IPS DF 6.9 (cell line): Measurements from ENCODE around the gene VSNL1.
"Not testable (repeated sequence)": the region's sequence is repeated elsewhere in the genome, so short reads cannot be mapped to it uniquely, and the experiment has no call there.

Experiments used
- DNase-seq: peaks from one replicate; pipeline ENCODE4 v3.0.0-alpha.2; 2013; ENCODE audit warnings: low read depth, low spot score
- H3K27ac ChIP-seq: one replicate; pipeline ENCODE4 v1.5.1; 2013; ENCODE audit warnings: low read length, control low read depth
- H3K27me3 ChIP-seq: 2 replicates; pipeline ENCODE4 v1.6.1; 2013; ENCODE audit warnings: mild to moderate bottlenecking, low read length; ENCODE audit not compliant: control insufficient read depth, insufficient read depth
- H3K36me3 ChIP-seq: 2 replicates; pipeline ENCODE4 v1.6.1; 2013; ENCODE audit warnings: low read length; ENCODE audit not compliant: control insufficient read depth, insufficient read depth
- H3K4me1 ChIP-seq: 2 replicates; pipeline ENCODE4 v1.6.1; 2013; ENCODE audit warnings: low read length; ENCODE audit not compliant: control insufficient read depth, insufficient read depth
- H3K4me3 ChIP-seq: 2 replicates; pipeline ENCODE4 v1.5.1; 2013; ENCODE audit warnings: mild to moderate bottlenecking, low read length
- H3K9me3 ChIP-seq: 2 replicates; pipeline ENCODE4 v1.6.1; 2013; ENCODE audit warnings: low read length, inconsistent platforms; ENCODE audit not compliant: control insufficient read depth, insufficient read depth
- WGBS: extraction: QIAGEN DNeasy Blood & Tissue Kit; methylation state at CpG from one replicate; pipeline ENCODE4 v1.1.7; 2013; ENCODE audit warnings: mixed read lengths, missing lambda C conversion rate; ENCODE audit not compliant: insufficient read length, insufficient coverage; 5-methylcytosine and 5-hydroxymethylcytosine counted together

VSNL1 gene

GRCh38 chr2:17558053-17558452 lies 17.6 kb downstream of the VSNL1 start:
- no peak for DNase-seq
- no peak overlapping the region for H3K27ac ChIP-seq
- no peaks in the 10 kb centered on the region for H3K9me3 ChIP-seq
- H3K4me1 ChIP-seq = peaks cover 7% of the 10 kb centered on the region
- no peaks in the 10 kb centered on the region for H3K36me3 ChIP-seq
- no peaks in the 10 kb centered on the region for H3K27me3 ChIP-seq
- H3K4me3 ChIP-seq = no peak overlapping the region

GRCh38 chr2:17558878-17559277 lies 18.4 kb downstream of the VSNL1 start:
- Histone ChIP-seq H3K27me3 (no peaks in the 10 kb centered on the region), H3K4me3 (no peak overlapping the region), H3K36me3 (no peaks in the 10 kb centered on the region), H3K4me1 (peaks cover 7% of the 10 kb centered on the region), H3K27ac (no peak overlapping the region), H3K9me3 (no peaks in the 10 kb centered on the region)
- DNase-seq = no peak
- no CpG with 5 or more reads among the region's 3 CpGs for WGBS

- not testable (repeated sequence) for H3K27me3 ChIP-seq, H3K27ac ChIP-seq, H3K4me3 ChIP-seq, H3K4me1 ChIP-seq, DNase-seq, H3K36me3 ChIP-seq, H3K9me3 ChIP-seq
- no CpG with 5 or more reads among the region's 3 CpGs for WGBS
Observed at GRCh38 chr2:17565726-17566125, 25.2 kb downstream of the VSNL1 start.

GRCh38 chr2:17571681-17572080 lies 31.2 kb downstream of the VSNL1 start:
- DNase-seq = no peak
- no peaks in the 10 kb centered on the region for H3K27me3 ChIP-seq
- no peaks in the 10 kb centered on the region for H3K9me3 ChIP-seq
- H3K4me1 ChIP-seq = peaks cover 1% of the 10 kb centered on the region; the same call in 1 of the 2 replicates
- no peak overlapping the region for H3K27ac ChIP-seq
- H3K4me3 ChIP-seq = no peak overlapping the region
- H3K36me3 ChIP-seq = no peaks in the 10 kb centered on the region
- no CpG with 5 or more reads among the region's 1 CpG for WGBS

- Histone ChIP-seq H3K9me3 (no peaks in the 10 kb centered on the region), H3K4me3 (no peak overlapping the region), H3K4me1 (peaks cover 1% of the 10 kb centered on the region; the same call in 1 of the 2 replicates), H3K36me3 (no peaks in the 10 kb centered on the region), H3K27me3 (no peaks in the 10 kb centered on the region), H3K27ac (no peak overlapping the region)
- WGBS = no CpG with 5 or more reads among the region's 3 CpGs
- no peak for DNase-seq
Observed at GRCh38 chr2:17573085-17573803, 32.7 kb downstream of the VSNL1 start.

GRCh38 chr2:17573804-17574175 lies 33.3 kb downstream of the VSNL1 start:
- no peak for DNase-seq
- Histone ChIP-seq H3K36me3 (no peaks in the 10 kb centered on the region), H3K27ac (no peak overlapping the region), H3K4me1 (peaks cover 4% of the 10 kb centered on the region; the same call in 1 of the 2 replicates), H3K9me3 (no peaks in the 10 kb centered on the region), H3K4me3 (no peak overlapping the region), H3K27me3 (no peaks in the 10 kb centered on the region)
- WGBS = no CpG with 5 or more reads among the region's 3 CpGs

- Histone ChIP-seq H3K36me3 (no peaks in the 10 kb centered on the region), H3K27ac (no peak overlapping the region), H3K4me1 (peaks cover 6% of the 10 kb centered on the region; the same call in 1 of the 2 replicates), H3K4me3 (no peak overlapping the region), H3K27me3 (no peaks in the 10 kb centered on the region), H3K9me3 (no peaks in the 10 kb centered on the region)
- no CpG with 5 or more reads among the region's 3 CpGs for WGBS
- no peak for DNase-seq
Observed at GRCh38 chr2:17574406-17575073, 34.0 kb downstream of the VSNL1 start.

- WGBS = no CpG with 5 or more reads among the region's 1 CpG
- H3K27ac ChIP-seq = no peak overlapping the region
- H3K36me3 ChIP-seq = no peaks in the 10 kb centered on the region
- DNase-seq = no peak
- no peaks in the 10 kb centered on the region for H3K27me3 ChIP-seq
- no peak overlapping the region for H3K4me3 ChIP-seq
- peaks cover 6% of the 10 kb centered on the region; the same call in 1 of the 2 replicates for H3K4me1 ChIP-seq
- H3K9me3 ChIP-seq = no peaks in the 10 kb centered on the region
Observed at GRCh38 chr2:17576802-17577201, 36.3 kb downstream of the VSNL1 start.

- H3K36me3 ChIP-seq = no peaks in the 10 kb centered on the region
- no peak overlapping the region for H3K27ac ChIP-seq
- H3K9me3 ChIP-seq = no peaks in the 10 kb centered on the region
- no peak for DNase-seq
- no CpG with 5 or more reads among the region's 5 CpGs for WGBS
- peaks cover 6% of the 10 kb centered on the region; the same call in 1 of the 2 replicates for H3K4me1 ChIP-seq
- no peaks in the 10 kb centered on the region for H3K27me3 ChIP-seq
- H3K4me3 ChIP-seq = no peak overlapping the region
Observed at GRCh38 chr2:17578466-17578928, 38.0 kb downstream of the VSNL1 start.

- 0 out of 2 replicates have a peak, but pooled peaks cover 5% of the 10 kb centered on the region for H3K4me1 ChIP-seq
- H3K27me3 ChIP-seq = no peaks in the 10 kb centered on the region
- no peak overlapping the region for H3K27ac ChIP-seq
- DNase-seq = no peak
- WGBS = no CpG with 5 or more reads among the region's 3 CpGs
- no peak overlapping the region for H3K4me3 ChIP-seq
- no peaks in the 10 kb centered on the region for H3K36me3 ChIP-seq
- no peaks in the 10 kb centered on the region for H3K9me3 ChIP-seq
Observed at GRCh38 chr2:17579605-17580318, 39.3 kb downstream of the VSNL1 start.
